Measurements from ENCODE around the gene DOCK9.

- no peak for TF ChIP-seq POLR2A (IDR thresholded peaks at IDR 0.05)
- TF ChIP-seq CTCF (IDR thresholded peaks at IDR 0.05): no peak
These were observed 5.3 kb upstream of the DOCK9 start for GRCh38 chr13:98983182-98983581.

Measured in esophagus squamous epithelium (tissue), 4 donors.